Activated CD4-positive, alpha-beta T cell treated with anti-CD3 and anti-CD28 coated beads, Interleukin-2, Interleukin-6, amounts not matched to agents 100 ng/mL and 50 ng/mL, durations not matched to agents 16 hours and 8 hours (primary cell): Measurements from ENCODE around the gene CLDN5.
"Not testable (repeated sequence)": the region's sequence is repeated elsewhere in the genome, so short reads cannot be mapped to it uniquely, and the experiment has no call there.

Source experiments
- DNase-seq: peaks from one replicate; pipeline ENCODE4 v3.0.0-alpha.2; 2020

Gene CLDN5, protein sequence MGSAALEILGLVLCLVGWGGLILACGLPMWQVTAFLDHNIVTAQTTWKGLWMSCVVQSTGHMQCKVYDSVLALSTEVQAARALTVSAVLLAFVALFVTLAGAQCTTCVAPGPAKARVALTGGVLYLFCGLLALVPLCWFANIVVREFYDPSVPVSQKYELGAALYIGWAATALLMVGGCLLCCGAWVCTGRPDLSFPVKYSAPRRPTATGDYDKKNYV

DNA sequence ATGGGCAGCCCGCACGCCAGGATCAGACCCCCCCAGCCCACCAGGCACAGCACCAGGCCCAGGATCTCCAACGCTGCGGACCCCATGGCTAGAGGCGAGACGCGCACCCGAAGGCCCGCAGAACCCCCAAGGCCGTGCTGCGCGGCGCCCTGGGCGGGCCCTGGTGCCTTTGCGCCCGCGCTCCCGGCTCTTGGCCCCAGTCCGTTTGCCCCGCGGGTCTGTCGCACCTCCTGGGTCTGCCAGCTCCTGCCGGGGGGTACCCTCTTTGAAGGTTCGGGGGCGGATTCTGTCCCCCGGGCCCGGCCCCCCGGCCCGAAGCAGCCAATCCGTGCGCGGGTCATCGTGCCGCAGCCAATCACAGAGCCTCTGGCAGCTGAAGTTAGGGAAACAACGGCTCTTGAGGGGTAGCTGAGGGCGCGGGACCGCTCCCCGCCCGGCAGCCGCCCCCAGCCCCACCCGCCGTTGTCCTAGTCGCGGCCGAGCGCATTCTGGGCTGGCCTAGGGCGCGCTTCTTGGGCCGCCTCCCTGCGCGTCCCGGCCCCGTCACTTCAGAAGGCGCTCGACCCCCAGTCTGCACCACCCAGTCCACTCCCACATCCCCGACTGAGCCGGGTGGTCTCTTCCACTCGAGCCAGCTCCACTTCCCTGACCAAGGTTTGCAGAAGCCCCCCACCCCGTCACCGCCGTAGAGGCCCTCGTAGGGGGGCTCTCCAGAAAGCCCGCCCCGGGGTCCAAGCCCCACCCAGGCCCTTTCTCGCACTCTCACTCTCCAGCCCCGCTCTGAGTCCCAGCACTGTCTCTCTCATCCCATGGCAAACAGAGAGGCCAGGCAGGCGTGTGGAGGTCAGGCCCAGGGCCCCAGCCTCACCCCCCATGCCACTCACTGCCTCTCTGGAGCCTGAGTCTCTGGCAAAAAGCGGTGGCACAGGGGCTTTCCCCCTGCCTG, at the start of gene CLDN5:
Gene CLDN5, minus strand, starts transcription at position 241 of the 946 bp plus-strand sequence. Its CDS starts 155 bp downstream, at position 86.
- DNase-seq, result peak; percentile 30

DNA sequence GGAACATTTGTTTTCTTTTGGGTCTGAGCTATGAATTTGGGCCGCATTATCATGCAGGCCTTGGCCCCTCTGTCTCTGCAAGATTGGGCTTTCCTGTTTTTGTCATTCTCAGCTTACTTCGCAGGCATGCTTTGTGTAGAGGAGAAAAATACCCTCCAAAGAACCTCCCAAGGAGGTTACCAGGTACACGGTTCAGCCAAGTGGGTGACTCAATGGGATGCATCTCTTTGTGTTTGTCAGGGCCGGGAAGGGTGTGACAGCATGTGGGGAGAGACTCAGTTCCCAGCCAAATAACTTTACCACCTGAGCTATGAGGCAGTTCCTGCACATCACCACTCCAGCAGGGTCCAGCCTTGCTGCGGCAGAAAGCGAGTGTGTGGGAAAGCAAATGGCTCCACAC, 47.8 kb upstream of the CLDN5 start:
- DNase-seq, result no peak

DNA sequence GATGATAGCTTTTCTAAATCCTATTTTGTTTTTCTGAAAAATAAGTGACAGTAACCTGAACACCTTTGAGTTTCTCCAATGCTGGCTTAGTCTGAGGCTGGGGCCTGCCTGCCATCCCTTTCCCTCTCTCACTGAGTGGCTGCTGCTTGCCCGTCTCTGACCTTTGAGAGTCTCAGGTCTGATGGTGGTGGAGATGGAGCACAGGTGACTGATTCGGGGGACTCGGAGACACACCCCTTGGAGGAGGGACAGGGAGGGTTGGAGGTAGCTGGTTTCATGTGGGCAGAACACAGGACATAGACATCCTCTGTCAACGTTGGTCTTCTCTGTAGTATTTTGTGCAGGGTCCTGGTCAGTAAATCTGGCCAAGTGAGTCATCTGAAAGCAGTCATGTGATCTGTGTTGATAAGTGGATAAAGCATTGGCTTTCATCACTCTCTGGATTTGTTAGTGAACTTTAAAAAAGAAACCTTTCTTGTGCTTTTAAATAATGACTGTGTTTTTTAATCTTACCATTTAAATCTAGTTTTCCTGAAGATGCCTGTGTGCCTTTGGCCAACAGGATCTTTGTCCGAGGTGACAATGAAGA, 47.1 kb upstream of the CLDN5 start:
- no peak for DNase-seq

DNA sequence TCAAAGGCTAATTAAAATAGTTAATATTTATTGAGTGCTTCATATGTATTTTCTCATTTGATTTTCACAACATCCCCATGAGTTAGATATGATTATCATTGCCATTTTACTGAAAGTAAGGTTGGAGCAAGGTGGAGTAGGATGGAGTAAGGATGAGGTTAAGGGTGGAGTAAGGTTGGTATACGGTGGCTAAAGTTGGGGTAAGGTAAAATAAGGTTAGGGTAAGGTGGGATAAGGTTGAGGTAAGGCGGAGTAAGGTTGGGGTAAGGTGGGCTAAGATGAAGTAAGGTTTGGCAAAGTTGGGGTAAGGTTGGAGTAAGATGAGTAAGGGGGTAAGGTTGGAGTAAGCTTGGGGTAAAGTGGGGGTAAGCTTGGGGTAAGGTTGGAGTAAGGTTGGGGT, 45.8 kb upstream of the CLDN5 start:
- no peak for DNase-seq

DNA sequence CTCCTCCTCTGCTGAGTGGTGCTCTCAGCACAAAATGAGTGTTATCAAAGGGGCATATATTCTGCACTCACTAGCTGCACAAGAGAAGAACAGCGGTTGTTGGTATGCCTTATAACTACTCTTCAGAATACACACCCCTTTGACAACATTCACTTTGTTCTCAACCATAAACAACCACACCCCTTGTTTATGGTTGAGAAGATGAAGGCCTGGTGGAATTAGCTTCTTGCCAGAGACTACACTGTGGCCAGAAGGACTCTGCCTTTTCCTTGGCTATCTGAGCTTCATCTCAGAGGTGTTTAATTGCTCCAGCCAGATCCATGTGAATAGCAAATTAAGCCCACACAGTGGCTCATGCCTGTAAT, 45.0 kb upstream of the CLDN5 start:
- no peak for DNase-seq

DNA sequence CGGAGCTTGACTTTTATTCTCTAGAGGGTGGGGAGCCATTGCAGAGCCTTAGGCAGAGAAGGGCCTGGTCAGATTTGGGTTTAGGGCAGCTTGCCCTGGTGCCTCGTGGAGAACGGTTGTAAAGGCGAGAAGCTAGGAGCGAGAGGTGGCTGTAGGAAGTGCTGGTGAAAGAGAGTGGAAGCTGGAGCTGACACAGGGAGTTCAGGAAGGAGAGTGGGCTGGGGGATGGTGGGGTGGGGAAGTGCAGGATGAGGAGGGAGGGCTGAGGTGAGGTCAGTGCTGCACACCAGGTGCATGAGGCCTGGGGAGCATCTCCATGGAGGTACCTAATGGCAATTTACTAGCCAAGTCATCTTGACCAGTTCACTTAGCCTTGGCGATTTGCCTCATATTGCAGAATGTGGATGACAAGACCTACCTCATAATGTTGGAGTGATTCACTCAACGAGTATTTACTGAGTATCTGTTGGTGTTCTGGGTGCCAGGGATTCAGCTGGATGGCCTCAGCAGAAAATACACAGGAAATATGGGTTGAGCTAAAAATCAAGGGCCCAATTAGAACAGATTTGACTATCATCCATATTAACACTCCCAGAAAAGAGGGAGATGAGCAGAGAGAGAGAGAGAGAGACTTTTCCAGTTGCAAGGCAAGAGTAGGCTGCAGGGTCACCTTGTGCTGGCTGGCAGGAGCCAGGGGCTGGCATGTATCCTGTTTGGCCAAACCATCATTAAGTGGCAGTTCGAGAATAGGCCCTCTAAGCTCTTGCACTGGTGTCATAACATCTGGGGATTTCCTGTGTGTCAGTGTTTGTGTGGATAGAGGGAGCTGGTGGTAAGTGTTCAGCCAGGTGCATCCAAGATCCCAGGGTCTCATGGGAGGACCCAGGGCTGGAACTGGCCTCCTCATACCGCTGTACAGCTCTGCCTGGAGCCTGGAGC, 44.4 kb upstream of the CLDN5 start:
- no peak for DNase-seq

DNA sequence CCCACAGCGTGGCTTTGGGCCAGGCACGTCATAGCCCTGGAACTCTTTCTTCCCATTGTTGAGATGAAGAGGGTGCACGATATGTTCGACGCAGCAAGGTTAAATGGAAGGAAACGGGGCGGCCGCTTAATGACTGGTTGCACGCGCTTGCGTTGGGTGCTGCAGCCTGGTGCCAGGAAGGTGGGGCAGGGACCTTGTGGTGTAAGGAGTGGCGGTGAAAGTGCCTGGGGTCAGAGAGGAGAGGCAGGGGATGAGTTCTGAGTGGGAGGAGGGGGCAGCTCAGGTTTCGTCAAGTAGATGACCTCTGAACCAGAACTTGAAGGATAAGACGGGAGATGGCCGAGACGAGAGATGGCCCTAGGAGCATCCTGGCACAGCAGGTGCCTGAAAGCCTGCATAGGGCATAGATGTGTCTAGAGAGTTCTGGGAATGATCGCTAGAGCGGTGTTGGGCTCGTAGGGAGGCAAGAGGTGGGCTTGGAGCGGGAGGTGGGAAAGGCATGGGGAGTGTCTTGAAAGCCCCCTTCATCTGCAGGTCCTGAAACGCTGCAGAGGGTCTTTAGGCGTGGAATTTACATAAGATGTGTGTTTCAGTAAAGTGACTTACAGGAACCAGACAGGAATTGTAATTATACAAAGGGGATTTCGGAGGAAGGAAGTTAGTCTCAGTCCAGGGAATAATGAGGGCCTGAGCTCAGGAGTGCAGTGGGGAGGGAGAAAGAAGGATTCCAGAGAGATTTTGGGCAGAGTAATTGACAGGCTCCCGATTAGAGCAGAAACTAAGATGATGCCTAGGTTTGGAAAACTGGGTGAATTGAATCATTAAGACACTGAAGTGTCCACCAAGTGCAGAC, 43.2 kb upstream of the CLDN5 start:
- DNase-seq, result no peak

DNA sequence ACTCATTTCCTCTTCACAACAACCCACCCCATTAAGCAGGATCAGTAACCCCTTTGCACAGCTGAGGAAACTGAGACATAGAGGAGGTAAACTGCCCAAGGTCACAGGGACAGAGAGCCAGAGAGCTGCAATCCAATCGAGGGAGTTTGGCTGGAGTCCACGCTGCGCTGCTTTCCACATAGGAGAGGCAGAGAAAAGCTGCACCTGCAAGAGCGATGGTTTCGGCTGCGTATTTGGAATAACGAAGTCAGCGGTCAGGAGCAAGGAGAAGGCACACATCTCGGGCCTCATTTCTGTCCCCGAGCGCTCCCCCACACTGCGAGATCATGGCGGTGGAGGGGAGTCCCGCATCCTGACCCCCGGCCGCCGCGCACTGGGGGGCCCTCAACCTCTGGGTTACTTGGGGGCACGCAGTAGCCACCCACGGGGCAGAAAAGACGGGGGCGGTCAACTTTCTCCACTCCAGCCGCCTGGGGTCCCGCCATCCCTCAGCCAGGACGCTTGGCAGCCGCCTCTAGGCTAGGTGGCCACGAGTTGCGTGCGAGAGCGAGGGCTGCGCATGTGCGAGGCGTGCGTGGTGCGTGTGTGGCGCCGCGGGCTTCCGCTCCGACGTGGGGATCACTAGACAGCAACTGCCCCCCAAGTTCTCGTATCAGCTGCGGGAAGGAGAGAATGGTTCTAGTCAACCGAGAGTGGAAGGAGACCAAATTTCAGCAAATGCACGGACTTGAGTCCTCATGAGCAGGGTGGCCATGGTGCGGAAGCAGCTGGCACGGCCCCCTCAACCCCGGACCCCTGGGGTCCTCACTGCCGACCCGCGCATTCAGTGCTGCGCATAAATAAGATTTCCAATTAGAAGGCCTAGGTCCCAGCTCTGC, 42.3 kb upstream of the CLDN5 start:
- no peak for DNase-seq

DNA sequence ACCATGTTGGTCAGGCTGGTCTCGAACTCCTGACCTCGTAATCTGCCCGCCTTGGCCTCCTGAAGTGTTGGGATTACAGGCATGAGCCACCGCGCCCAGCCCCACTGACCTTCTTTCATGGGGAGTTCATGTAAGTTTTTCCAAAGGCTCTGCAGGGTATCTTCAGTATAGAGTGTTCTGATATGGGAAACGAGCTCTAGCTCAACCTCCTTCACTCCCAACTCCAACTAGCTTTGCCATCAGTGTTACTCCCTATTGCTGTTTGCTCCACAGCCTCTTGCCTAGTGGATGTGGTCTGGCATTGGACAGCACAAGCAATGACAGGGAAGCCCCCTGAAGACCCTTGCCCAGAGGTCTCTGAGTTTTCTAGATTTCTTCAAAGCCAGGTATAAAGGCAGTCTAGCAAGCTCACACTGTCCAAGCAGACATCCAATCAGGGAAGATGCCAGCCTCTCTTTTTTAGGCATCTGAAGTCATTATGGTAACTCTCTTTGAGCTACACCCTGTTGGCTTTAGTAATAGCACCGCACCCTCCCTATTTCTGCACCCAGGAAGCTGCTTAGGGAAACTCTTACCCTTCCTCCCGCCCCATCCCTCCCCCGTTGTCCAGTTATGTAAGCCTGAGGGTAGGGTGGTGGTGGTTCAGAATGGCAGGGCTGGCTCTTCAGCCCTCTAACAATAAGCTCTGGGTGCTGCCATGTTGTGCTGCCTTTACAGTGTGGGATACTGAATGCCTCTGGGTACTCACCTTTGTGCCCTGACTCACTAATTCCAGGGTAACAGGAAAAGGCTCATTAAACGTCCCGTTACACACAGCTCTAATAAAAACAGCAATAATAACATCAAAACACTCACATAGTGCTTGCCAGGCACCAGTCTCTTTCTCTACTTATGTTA, 41.4 kb upstream of the CLDN5 start:
- no peak for DNase-seq

DNA sequence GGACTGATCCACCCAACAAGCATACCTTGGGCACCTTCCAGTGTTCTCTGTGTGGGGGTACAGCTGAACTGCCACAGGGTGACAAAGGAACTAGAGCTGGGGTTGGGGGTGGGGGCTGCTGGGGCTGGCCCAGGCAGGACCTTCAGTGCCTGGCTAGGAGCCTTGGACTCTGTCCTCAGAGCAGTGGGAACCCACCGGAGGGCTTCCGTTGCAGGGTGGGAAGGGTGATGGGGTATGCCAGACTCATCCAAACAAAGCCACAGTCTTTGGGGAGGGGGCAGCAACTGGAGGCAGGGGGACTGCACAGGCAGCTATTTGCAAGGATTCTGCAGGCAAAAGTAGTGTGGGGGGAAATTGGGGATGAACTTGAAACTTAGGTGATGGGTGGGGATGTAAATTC, 35.7 kb upstream of the CLDN5 start:
- no peak for DNase-seq

DNA sequence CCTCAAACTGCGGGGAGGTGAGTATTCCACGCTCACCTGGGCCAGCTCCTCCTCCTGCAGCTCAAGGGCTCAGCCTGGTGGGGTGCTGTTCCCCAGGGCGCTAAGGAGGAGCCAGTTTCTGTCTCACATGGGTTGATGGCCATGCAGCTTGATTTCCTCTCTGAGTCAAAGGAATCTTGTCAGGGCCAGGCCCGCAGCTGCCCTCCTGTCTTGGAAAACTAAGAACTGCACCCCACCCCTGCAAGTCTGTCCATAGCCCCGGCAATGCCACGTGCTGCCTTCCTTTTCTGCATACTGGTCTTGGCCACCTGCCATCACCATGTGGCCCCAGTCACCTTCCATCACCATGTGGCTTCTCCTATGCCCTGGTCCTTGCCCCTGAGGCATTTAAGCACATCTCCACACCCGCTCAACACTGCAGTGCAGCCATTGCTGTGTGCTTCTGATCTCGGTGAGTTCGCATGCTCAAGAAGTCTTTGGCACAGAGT, 35.2 kb upstream of the CLDN5 start:
- no peak for DNase-seq

DNA sequence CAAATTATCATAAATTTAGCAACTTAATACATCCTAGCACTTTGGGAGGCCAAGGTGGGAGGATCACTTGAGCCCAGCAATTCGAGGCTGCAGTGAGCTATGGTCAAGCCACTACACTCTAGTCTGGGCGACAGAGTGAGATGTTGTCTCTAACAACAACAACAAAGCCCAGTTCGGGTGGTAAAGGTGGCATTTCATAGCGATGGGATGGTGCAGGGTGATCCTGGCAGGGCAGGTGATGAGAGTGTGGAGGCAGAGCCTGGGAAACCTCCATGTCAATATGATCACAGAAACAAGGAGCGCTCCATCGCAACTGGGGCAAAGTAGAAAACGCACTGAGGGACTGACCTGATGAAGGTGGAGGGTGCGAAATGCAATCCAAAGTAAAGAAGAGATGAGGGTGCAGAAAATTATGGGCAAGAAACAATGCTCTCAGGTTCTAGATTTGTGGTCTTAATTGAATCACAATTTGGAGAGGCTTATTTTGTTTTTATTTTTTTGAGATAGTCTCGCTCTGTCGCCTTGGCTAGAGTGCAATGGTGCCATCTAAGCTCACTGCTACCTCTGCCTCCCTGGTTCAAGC, 32.8 kb upstream of the CLDN5 start:
- DNase-seq, result no peak

DNA sequence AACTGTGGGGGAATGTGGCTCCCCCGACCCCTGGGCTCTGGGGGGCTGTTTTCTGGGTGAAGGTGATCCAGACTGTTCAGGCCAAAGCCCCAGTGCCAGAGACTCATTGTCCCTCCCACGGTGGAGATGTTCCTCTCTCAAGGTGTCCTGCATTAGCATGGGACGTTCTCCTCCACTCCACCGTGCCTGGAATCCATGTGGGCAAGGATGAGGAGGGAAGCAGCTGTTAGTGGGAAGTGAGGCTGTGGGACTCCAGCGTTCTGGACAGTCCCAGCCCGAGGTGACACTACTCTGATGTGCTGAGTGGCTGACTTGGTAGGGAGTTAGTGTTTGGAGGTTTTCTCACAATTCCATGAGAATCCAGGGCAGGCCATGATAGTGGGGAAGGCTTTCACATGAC, 31.4 kb upstream of the CLDN5 start:
- no peak for DNase-seq

DNA sequence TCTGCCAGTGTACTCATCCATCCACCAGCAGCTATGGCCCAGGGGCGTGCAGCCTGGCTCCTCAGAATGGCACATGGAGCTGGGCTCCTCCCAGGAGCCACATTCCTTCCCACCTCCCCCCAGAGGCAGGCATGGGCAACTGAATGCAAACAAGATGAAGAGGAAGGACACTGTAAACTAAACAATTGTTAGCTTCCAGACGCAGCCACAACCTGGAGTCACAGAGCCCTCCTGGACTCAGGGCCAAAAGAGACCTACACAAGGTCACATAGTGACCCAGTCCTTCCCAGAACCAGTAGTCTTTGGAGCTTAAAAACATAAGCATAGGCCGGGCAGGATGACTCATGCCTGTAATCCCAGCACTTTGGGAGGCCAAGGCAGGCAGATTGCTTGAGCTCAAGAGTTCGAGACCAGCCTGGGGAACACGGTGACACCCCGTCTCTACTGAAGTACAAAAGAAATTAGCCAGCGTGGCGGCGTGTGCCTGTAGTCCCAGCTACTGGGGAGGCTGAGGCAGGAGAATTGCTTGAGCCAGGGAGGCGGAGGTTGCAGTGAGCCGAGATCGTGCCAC, 30.7 kb upstream of the CLDN5 start:
- DNase-seq, result no peak

DNA sequence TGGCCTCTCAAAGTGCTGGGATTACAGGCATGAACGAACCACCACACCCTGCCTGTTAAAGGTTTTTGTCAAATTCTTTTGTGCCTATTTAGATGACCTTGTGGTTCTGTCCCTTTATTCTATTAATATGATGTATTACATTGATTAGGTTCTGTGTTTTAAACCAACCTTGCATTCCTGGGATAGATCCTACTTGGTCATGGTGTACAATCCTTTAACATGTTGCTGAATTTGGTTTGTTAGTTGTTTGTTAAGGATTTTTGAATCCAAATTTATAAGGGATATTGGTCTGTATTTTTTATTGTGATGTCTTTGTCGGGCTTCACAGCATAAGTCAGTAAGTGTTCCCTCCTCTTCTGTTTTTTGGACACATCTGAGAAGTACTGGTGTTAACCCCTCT, 29.0 kb upstream of the CLDN5 start:
- no peak for DNase-seq

DNA sequence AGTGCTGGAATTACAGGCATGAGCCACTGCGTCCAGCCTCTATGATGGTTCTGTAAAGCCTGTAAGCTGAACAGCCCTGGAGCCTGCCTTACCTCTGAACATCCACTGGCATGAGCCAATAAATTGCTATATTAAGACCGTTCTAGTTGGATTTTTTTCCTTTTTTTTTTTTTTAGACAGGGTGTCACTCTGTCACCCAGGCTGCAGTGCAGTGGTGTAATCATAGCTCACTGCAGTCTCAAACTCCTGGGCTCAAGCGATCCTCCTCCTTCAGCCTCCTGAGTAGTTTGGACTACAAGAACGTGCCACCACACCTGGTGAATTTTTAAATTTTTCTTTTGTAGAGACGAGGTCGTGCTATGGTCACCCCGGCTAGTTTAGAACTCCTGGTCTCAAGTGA, 26.2 kb upstream of the CLDN5 start:
- DNase-seq, result no peak

DNA sequence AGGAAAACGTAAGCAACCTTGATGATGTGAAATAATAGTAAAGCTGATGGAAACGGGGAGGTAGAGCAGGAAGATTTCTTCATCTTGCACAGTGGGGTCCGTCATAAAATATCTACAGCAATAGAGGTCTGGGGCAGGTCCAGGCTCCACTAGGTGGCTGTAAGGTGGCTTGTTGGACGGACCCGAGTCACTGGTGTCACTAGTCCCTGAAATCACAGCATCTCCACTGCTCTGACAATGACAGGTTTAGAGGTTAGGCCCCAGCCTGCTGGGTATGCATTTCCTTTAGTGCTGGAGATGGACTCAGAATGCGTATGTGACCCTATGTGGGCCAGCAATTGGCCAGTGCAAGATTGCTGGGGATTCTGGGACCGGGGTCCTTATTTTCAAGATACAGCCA, 25.2 kb upstream of the CLDN5 start:
- no peak for DNase-seq

DNA sequence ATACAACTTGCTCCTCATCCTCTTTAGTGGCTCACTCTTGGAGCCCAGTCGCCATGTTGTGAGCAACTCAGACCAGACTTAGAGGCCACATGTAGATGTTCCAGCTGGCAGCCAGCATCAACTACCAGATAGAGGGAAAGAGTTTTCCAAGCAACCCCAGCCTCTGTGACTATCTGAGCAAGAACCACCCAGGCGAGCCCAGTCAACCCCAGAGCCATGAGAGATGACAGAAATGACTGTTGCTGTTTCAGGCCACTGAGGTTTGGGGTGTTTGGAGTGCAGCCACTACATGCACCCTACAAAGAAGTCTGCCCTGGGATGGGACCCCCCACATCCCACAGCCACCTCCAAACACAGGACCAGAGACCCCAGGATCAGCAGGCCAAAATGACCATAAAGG, 24.8 kb upstream of the CLDN5 start:
- DNase-seq, result no peak

DNA sequence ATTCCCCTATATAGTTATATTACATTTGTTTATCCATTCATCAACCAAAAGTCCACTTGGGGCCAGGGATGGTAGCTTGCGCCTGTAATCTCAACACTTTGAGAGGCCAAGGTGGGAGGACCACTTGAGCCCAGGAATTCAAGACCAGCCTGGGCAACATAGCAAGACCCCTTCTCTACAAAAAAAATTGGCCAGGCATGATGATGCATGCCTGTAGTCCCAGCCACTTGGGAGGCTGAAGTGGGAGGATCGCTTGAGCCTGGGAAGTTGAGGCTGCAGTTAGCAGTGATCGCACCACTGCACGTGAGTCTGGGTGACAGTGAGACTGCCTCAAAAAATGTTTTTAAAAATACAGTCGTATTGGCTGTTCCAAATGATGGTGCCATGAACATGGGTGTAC, 24.2 kb upstream of the CLDN5 start:
- not testable (repeated sequence) for DNase-seq
